G401.6 (cell line): ENCODE data around the gene BUD13.
"Not testable (repeated sequence)": the region's sequence is repeated elsewhere in the genome, so short reads cannot be mapped to it uniquely, and the experiment has no call there.

Experiments
- FAIRE-seq: peaks from 2 replicates; lab custom pipeline; 2012; peaks lifted over from hg19 to GRCh38; lab: Jason Lieb, UNC

Gene BUD13

GRCh38 chr11:116772443-116773202, at the start of gene BUD13:
TSS of gene BUD13 (minus strand) at chr11:116772987. CDS start at chr11:116772964, 23 bp downstream.
- no peak for FAIRE-seq

GRCh38 chr11:116822575-116822974, 49.8 kb upstream of the BUD13 start:
- FAIRE-seq, result no peak

GRCh38 chr11:116821050-116821918, 48.5 kb upstream of the BUD13 start:
- no peak for FAIRE-seq

GRCh38 chr11:116819049-116819448, 46.3 kb upstream of the BUD13 start:
- FAIRE-seq, result no peak

GRCh38 chr11:116814502-116814901, 41.7 kb upstream of the BUD13 start:
- FAIRE-seq, result no peak

GRCh38 chr11:116813781-116814471, 41.1 kb upstream of the BUD13 start:
- FAIRE-seq, result no peak

- FAIRE-seq, result no peak
Observed at GRCh38 chr11:116813170-116813569, 40.4 kb upstream of the BUD13 start.

- FAIRE-seq, result peak; percentile 99
Observed at GRCh38 chr11:116812109-116812508, 39.3 kb upstream of the BUD13 start.

GRCh38 chr11:116811194-116811593, 38.4 kb upstream of the BUD13 start:
- FAIRE-seq, result no peak

GRCh38 chr11:116808262-116809175, 35.7 kb upstream of the BUD13 start:
- no peak for FAIRE-seq

- FAIRE-seq, result no peak
Observed at GRCh38 chr11:116807601-116808261, 34.9 kb upstream of the BUD13 start.

GRCh38 chr11:116804001-116804400, 31.2 kb upstream of the BUD13 start:
- FAIRE-seq, result no peak

GRCh38 chr11:116801662-116802061, 28.9 kb upstream of the BUD13 start:
- FAIRE-seq, result not testable (repeated sequence)

GRCh38 chr11:116800610-116801009, 27.8 kb upstream of the BUD13 start:
- FAIRE-seq, result no peak

GRCh38 chr11:116798368-116798767, 25.6 kb upstream of the BUD13 start:
- FAIRE-seq, result no peak

- FAIRE-seq, result no peak
Observed at GRCh38 chr11:116797816-116798215, 25.0 kb upstream of the BUD13 start.

- FAIRE-seq, result no peak
Observed at GRCh38 chr11:116796548-116796947, 23.8 kb upstream of the BUD13 start.

- no peak for FAIRE-seq
Observed at GRCh38 chr11:116794851-116795250, 22.1 kb upstream of the BUD13 start.

- no peak for FAIRE-seq
Observed at GRCh38 chr11:116793772-116794097, 20.9 kb upstream of the BUD13 start.

- FAIRE-seq, result no peak
Observed at GRCh38 chr11:116792869-116793771, 20.3 kb upstream of the BUD13 start.
